Measurements from ENCODE around the gene NUP37.
"Not testable (repeated sequence)": the region's sequence is repeated elsewhere in the genome, so short reads cannot be mapped to it uniquely, and the experiment has no call there.

GRCh38 chr12:102142866-102143373, 23.0 kb upstream of the NUP37 start:
- TF ChIP-seq, protein P1, sequence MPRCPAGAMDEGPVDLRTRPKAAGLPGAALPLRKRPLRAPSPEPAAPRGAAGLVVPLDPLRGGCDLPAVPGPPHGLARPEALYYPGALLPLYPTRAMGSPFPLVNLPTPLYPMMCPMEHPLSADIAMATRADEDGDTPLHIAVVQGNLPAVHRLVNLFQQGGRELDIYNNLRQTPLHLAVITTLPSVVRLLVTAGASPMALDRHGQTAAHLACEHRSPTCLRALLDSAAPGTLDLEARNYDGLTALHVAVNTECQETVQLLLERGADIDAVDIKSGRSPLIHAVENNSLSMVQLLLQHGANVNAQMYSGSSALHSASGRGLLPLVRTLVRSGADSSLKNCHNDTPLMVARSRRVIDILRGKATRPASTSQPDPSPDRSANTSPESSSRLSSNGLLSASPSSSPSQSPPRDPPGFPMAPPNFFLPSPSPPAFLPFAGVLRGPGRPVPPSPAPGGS (IDR thresholded peaks at IDR 0.05): not testable (repeated sequence)
- TF ChIP-seq, protein P2, sequence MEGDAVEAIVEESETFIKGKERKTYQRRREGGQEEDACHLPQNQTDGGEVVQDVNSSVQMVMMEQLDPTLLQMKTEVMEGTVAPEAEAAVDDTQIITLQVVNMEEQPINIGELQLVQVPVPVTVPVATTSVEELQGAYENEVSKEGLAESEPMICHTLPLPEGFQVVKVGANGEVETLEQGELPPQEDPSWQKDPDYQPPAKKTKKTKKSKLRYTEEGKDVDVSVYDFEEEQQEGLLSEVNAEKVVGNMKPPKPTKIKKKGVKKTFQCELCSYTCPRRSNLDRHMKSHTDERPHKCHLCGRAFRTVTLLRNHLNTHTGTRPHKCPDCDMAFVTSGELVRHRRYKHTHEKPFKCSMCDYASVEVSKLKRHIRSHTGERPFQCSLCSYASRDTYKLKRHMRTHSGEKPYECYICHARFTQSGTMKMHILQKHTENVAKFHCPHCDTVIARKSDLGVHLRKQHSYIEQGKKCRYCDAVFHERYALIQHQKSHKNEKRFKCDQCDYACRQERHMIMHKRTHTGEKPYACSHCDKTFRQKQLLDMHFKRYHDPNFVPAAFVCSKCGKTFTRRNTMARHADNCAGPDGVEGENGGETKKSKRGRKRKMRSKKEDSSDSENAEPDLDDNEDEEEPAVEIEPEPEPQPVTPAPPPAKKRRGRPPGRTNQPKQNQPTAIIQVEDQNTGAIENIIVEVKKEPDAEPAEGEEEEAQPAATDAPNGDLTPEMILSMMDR (IDR thresholded peaks at IDR 0.05): not testable (repeated sequence)
- not testable (repeated sequence) for TF ChIP-seq JUN (IDR thresholded peaks at IDR 0.05); HDAC2 (IDR thresholded peaks at IDR 0.05); MAX (IDR thresholded peaks at IDR 0.05); CEBPB (IDR thresholded peaks at IDR 0.05); SREBF2 (IDR thresholded peaks at IDR 0.05); POLR2A (IDR thresholded peaks at IDR 0.05; ENCODE audit: low read length); RNF2 (IDR thresholded peaks at IDR 0.05; ENCODE audit: borderline replicate concordance, low read depth); EP300 (IDR thresholded peaks at IDR 0.05); MYC (IDR thresholded peaks at IDR 0.05; ENCODE audit: borderline replicate concordance, low read length); E2F6 (IDR thresholded peaks at IDR 0.05; ENCODE audit: borderline replicate concordance, low read depth)
